ENCODE results near the gene SIRT2.

Gene SIRT2

DNA sequence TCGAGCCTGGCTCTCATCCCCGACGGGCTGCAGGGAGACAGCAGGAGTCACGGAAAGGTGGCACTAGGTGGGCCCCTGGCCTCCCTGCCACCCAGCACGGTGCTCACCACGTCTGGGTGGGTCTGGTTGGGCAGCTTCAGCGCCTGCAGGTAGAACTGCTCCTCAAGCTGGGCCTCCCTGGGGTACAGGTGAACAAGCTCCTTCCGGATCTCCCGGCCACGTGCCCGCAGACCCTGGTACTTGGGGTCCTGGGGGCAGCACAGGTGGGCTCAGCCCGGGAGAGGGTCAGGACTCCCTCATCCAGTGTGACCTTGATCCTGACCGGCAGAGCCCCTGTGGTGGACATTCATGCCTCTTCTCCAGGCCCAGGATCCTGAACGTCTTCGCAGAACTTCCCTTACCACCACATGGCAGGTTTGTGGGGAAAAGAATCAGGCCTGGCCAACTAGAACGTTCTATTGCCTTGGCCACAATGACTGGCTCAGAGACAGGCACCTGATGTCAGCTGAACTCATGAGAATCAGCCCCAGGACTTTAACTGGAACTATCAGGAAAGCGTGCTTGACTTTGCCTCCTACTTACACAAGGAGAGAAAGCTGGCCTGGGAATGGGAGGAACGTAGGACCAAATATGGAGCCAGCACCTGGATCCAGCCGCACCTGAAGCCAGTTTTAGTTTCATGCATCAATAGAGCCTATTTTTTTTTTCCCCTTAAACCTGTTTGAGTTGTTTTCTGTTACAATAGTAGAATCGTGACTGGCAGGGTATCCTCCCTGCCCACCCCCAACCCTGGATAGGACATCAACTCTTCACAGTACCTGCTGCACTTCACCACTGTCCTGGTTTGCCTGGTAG is 22.2 kb upstream of the SIRT2 start:
- ChIA-PET POLR2A (ENCODE audit: low non-redundant PET) (no interaction called here), CTCF (no interaction called here)
- DNase-seq (ENCODE audit: low spot score), result no peak
- TF ChIP-seq, protein P1, sequence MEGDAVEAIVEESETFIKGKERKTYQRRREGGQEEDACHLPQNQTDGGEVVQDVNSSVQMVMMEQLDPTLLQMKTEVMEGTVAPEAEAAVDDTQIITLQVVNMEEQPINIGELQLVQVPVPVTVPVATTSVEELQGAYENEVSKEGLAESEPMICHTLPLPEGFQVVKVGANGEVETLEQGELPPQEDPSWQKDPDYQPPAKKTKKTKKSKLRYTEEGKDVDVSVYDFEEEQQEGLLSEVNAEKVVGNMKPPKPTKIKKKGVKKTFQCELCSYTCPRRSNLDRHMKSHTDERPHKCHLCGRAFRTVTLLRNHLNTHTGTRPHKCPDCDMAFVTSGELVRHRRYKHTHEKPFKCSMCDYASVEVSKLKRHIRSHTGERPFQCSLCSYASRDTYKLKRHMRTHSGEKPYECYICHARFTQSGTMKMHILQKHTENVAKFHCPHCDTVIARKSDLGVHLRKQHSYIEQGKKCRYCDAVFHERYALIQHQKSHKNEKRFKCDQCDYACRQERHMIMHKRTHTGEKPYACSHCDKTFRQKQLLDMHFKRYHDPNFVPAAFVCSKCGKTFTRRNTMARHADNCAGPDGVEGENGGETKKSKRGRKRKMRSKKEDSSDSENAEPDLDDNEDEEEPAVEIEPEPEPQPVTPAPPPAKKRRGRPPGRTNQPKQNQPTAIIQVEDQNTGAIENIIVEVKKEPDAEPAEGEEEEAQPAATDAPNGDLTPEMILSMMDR (conservative IDR thresholded peaks at IDR 0.05; ENCODE audit: low read depth), result no peak
- H3K27ac ChIP-seq, result peak overlapping the region; percentile 13; the same call in 1 of the 2 replicates

DNA sequence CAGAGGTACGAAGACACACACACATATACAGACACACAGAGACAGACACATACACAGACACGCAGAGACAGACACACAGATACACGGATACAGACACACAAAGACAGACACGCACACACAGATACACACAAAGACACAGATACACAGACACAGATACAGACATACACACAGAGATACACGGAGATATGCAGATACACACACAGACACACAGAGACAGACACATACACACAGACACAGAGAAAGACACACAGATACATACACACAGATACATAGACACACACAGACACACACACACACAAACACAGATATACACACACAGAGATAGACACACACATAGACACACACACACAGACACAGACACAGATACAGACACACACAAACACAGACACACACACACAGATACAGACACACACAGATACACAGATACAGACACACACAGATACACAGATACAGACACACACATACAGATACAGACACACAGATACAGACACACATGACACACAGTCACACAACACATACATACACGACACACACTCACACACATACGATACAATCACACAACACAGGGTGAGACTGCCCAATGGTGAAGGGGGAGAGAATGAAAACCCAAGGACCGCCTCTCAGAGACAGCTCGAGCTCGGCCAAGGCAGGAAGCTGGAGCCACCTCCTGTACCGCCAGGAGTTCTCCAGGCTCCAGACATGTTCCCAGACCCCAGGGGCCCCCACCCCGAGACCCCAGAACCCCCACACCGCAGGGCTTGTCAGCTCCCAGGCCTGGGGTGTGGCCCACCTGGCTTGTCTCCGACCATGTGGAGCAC is 21.4 kb upstream of the SIRT2 start:
- H3K27ac ChIP-seq, result peak overlapping the region; percentile 13; the same call in 1 of the 2 replicates
- ChIA-PET CTCF (no interaction called here), POLR2A (ENCODE audit: low non-redundant PET) (no interaction called here)
- no peak for DNase-seq (ENCODE audit: low spot score)
- TF ChIP-seq, protein P1 (conservative IDR thresholded peaks at IDR 0.05; ENCODE audit: low read depth), result no peak

DNA sequence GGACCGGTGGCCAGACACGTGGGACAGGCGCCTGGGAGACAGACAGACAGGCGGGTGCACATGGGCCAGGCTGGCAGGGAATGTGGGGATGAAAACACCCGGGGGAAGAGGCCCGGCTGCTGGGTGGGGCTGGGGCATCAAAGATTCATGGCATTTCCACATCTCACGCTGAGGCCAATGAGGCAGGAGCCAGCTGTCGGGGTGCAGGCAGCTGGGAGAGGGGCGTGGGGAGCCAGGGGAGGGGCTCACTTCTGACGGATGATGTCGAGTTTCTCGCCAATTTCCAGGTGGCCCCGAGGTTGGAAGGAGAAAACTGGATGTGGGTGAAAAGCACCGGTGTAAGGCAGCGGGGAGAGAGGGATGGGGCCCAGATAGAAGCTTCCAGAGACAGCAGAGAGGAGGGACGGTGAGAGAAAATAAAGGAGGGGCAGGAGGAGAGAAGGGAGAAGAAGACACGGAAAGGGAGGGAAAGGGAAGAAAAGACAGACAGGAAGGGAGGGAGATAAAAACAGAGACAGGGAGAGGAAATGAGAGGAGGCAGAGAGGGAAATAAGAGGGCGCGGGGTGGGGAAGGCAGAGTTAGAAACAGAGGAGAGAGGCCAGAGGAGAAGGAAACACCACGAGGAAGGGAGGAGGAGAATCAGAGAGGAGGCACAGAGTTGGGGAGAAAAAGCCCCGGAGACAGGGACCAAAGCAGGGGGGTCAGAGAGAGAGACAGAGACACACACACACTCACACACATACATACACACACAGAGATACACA is 20.6 kb upstream of the SIRT2 start:
- TF ChIP-seq, protein P1 (conservative IDR thresholded peaks at IDR 0.05; ENCODE audit: low read depth), result no peak
- ChIA-PET CTCF (interaction anchor here (0.6 to 0.9 kb wide), 2 partner anchors 11 to 25 kb away, joined by 3 read pairs; partner anchors contain the start of genes MRPS12 and SARS2), POLR2A (ENCODE audit: low non-redundant PET) (no interaction called here)
- DNase-seq (ENCODE audit: low spot score), result no peak
- H3K27ac ChIP-seq, result peak overlapping the region; percentile 44

DNA sequence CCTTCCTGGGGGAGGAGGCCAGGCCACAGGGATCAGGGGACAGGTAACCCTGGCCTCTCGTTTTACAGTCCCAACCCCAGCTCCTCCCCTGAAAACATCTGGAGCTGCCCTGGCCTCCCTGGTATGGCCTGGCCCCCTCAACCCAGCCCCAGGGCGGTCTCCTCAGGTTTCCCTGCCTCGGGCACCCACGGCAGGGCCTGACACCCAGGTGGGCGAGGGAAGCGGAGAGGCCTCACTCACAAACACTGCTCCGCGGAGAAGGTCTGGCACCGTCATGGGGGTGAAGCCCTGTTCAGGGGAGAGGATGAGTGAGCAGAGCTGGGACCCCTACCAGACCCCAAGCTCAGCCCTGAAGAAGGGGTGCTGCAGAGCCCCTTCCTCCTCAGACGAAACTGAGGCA is 19.1 kb upstream of the SIRT2 start:
- H3K27ac ChIP-seq, result peak overlapping the region; percentile 41
- CTCF ChIA-PET, result no interaction called here
- POLR2A ChIA-PET (ENCODE audit: low non-redundant PET), result interaction anchor here (0.5 kb wide), 1 partner anchor 385 kb away, joined by 4 read pairs; no protein-coding TSS in a partner anchor
- DNase-seq (ENCODE audit: low spot score), result no peak
- TF ChIP-seq, protein P1 (conservative IDR thresholded peaks at IDR 0.05; ENCODE audit: low read depth), result no peak

DNA sequence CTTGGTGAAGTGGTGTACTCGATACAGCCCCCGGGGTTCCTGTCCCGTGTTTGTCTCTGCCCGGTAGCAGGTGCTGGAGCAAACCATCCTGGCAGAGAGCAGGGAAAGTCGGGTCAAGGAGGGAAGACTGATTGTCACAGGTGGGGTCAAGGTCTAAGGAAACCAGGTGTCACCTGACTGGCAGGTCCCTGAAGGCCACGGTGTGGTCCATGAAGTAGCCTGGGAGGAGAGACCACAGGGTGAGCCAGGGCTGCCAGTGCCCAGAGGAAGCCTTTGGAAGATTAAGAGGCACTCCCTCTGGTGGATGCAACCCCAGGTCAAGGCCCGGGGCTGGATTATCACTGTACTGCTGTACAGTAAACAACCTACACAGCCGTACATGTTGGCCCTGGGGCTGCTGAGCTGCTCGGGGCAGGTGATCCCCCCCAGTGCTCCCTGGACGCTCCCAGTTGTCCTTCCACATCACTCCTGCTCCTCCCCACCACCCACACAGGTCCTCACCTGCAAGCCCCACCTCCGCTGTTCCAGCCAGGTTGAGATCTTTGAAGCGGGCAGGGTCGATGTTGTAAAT is 18.6 kb upstream of the SIRT2 start:
- CTCF ChIA-PET, result interaction anchor here (0.7 kb wide), 2 partner anchors 318 to 683 kb away, joined by 3 read pairs; no protein-coding TSS in a partner anchor
- POLR2A ChIA-PET (ENCODE audit: low non-redundant PET), result interaction anchor here (0.5 kb wide), 1 partner anchor 384 kb away, joined by 4 read pairs; no protein-coding TSS in a partner anchor
- TF ChIP-seq, protein P1 (conservative IDR thresholded peaks at IDR 0.05; ENCODE audit: low read depth), result no peak
- peak; percentile 30 for DNase-seq (ENCODE audit: low spot score)
- peak overlapping the region; percentile 41 for H3K27ac ChIP-seq

All from RWPE1 (cell line).